HEK293 (cell line): Measurements from ENCODE around the gene DVL1.

Experiments used
- CTCF ChIA-PET: fragments of 350-600 bp; formaldehyde crosslinking; extraction: SDS; loops from one replicate; lab custom pipeline; 2021; ENCODE audit warnings: antibody characterized with exemption; lab: Yijun Ruan, JAX
- POLR2A ChIA-PET: fragments of 300-600 bp; formaldehyde crosslinking; extraction: SDS; loops from one replicate; lab custom pipeline; 2020; ENCODE audit warnings: antibody characterized with exemption, inconsistent platforms; lab: Yijun Ruan, JAX
- H3K27ac ChIP-seq: fragments of 200-500 bp; sonication (Bioruptor generic); 2 replicates; pipeline ENCODE4 v1.5.1; 2014; ENCODE audit warnings: low read depth, low read length, control low read depth, inconsistent platforms; ENCODE audit errors: extremely low read depth
- H3K36me3 ChIP-seq, 2 experiments: fragments of 200-500 bp in 1 of 2; sonication (Bioruptor generic) in 1 of 2; 1 replicate in 1 of 2; 2 replicates in 1 of 2; pipeline ENCODE4 v1.5.1; 2014 to 2017; ENCODE audit warnings: inconsistent platforms in 2 of 2, low read length in 2 of 2; ENCODE audit not compliant: control insufficient read depth in 2 of 2, insufficient read depth in 1 of 2
- H3K4me1 ChIP-seq: fragments of 200-500 bp; sonication (Bioruptor generic); 2 replicates; pipeline ENCODE4 v1.5.1; 2014; ENCODE audit warnings: mild to moderate bottlenecking, low read length, inconsistent platforms; ENCODE audit not compliant: control insufficient read depth, insufficient read depth
- H3K4me3 ChIP-seq: 2 replicates; pipeline ENCODE4 v1.5.1; 2011; ENCODE audit warnings: low read depth, mild to moderate bottlenecking, control low read depth, low read length, moderate library complexity
- H3K9me3 ChIP-seq: fragments of 200-500 bp; sonication (Bioruptor generic); 2 replicates; pipeline ENCODE4 v1.5.1; 2014; ENCODE audit warnings: low read depth, low read length, inconsistent platforms; ENCODE audit not compliant: control insufficient read depth, insufficient read depth
- PRDM2 ChIP-seq: fragments of 450-650 bp; formaldehyde crosslinking; IDR thresholded peaks from 2 replicates; pipeline ENCODE4 v1.5.1; 2016; ENCODE audit warnings: missing biosample characterization, missing genetic modification characterization, borderline replicate concordance
- ZBTB10 ChIP-seq: fragments of 450-650 bp; formaldehyde crosslinking; IDR thresholded peaks from 2 replicates; pipeline ENCODE4 v1.5.1; 2016; ENCODE audit warnings: missing biosample characterization, missing genetic modification characterization
- ZBTB20 ChIP-seq: fragments of 450-650 bp; formaldehyde crosslinking; IDR thresholded peaks from 2 replicates; pipeline ENCODE4 v1.5.1; 2016; ENCODE audit warnings: missing biosample characterization, missing genetic modification characterization
- ZNF18 ChIP-seq: fragments of 450-650 bp; formaldehyde crosslinking; IDR thresholded peaks from 2 replicates; pipeline ENCODE4 v1.5.1; 2016; ENCODE audit warnings: missing biosample characterization, missing genetic modification characterization
- TF ChIP-seq, protein P1 (sequence below): fragments of 450-650 bp; formaldehyde crosslinking; IDR thresholded peaks from 2 replicates; pipeline ENCODE4 v1.5.1; 2016; ENCODE audit warnings: missing biosample characterization, missing genetic modification characterization, borderline replicate concordance
- TF ChIP-seq, protein P2 (sequence below): sonication (generic); formaldehyde crosslinking; IDR thresholded peaks from 2 replicates; pipeline ENCODE4 v1.8.1; 2022; ENCODE audit warnings: mild to moderate bottlenecking, moderate library complexity, missing genetic modification reagents
- TF ChIP-seq, protein P3 (sequence below): fragments of 450-650 bp; formaldehyde crosslinking; IDR thresholded peaks from 2 replicates; pipeline ENCODE4 v1.5.1; 2016; ENCODE audit warnings: missing biosample characterization, missing genetic modification characterization

DVL1 gene

DNA sequence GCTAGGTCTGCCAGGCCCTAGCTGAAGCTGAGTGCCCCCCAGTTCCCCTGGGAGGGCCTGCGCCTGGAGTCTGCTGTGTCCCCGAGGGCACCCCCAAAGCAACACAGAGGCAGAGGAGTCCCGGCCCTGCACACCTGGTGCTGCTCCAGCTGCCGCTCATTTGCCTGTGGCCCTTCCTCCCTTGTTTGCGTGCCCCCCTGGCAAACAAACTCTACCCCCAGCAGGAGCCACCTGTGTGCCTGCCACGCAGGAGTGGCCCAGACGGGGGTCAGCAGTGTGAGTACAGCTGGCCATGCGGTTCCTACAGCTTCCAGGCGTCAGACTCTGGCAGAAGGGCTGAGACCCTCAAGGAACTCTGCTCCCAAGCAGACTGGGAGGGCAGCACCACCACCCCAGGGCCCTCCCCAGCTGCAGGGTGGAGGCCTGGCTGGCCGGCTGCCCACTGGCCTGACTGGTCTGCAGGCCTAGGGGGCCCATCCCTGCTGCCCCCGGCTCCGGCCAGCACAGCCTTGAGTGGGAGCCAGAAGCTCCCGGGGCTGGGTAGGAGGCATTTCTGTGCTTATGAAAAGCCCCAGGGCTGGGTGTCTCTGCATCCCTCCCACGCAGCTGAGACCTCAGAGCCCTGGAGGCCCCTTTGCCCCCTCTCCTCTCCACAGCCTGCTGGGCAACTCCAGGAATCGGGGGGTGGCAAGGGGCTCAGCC lies 18.7 kb downstream of the DVL1 start (continued):
- TF ChIP-seq, protein P1, sequence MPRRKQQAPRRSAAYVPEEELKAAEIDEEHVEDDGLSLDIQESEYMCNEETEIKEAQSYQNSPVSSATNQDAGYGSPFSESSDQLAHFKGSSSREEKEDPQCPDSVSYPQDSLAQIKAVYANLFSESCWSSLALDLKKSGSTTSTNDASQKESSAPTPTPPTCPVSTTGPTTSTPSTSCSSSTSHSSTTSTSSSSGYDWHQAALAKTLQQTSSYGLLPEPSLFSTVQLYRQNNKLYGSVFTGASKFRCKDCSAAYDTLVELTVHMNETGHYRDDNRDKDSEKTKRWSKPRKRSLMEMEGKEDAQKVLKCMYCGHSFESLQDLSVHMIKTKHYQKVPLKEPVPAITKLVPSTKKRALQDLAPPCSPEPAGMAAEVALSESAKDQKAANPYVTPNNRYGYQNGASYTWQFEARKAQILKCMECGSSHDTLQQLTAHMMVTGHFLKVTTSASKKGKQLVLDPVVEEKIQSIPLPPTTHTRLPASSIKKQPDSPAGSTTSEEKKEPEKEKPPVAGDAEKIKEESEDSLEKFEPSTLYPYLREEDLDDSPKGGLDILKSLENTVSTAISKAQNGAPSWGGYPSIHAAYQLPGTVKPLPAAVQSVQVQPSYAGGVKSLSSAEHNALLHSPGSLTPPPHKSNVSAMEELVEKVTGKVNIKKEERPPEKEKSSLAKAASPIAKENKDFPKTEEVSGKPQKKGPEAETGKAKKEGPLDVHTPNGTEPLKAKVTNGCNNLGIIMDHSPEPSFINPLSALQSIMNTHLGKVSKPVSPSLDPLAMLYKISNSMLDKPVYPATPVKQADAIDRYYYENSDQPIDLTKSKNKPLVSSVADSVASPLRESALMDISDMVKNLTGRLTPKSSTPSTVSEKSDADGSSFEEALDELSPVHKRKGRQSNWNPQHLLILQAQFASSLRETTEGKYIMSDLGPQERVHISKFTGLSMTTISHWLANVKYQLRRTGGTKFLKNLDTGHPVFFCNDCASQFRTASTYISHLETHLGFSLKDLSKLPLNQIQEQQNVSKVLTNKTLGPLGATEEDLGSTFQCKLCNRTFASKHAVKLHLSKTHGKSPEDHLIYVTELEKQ (tag by site-specific recombination): no peak

- Histone ChIP-seq H3K4me1 (peaks cover 4% of the 10 kb centered on the region; the same call in 1 of the 2 replicates), H3K36me3 (peaks cover 0 to 29% of the 10 kb centered on the region in 2 experiments; a peak in 1 of 3 replicates), H3K9me3 (no peaks in the 10 kb centered on the region), H3K4me3 (no peak overlapping the region), H3K27ac (no peak overlapping the region)
- TF ChIP-seq ZBTB20 (tag by site-specific recombination) (0 out of 2 replicates have a peak, but pooled peaks have one; percentile 11), ZBTB10 (tag by site-specific recombination) (no peak), PRDM2 (no peak), ZNF18 (tag by site-specific recombination) (no peak)
- TF ChIP-seq, protein P2, sequence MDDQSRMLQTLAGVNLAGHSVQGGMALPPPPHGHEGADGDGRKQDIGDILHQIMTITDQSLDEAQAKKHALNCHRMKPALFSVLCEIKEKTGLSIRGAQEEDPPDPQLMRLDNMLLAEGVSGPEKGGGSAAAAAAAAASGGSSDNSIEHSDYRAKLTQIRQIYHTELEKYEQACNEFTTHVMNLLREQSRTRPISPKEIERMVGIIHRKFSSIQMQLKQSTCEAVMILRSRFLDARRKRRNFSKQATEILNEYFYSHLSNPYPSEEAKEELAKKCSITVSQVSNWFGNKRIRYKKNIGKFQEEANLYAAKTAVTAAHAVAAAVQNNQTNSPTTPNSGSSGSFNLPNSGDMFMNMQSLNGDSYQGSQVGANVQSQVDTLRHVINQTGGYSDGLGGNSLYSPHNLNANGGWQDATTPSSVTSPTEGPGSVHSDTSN (CRISPR knock-in tag): 0 out of 2 replicates have a peak, but pooled peaks have one; percentile 22
- TF ChIP-seq, protein P3, sequence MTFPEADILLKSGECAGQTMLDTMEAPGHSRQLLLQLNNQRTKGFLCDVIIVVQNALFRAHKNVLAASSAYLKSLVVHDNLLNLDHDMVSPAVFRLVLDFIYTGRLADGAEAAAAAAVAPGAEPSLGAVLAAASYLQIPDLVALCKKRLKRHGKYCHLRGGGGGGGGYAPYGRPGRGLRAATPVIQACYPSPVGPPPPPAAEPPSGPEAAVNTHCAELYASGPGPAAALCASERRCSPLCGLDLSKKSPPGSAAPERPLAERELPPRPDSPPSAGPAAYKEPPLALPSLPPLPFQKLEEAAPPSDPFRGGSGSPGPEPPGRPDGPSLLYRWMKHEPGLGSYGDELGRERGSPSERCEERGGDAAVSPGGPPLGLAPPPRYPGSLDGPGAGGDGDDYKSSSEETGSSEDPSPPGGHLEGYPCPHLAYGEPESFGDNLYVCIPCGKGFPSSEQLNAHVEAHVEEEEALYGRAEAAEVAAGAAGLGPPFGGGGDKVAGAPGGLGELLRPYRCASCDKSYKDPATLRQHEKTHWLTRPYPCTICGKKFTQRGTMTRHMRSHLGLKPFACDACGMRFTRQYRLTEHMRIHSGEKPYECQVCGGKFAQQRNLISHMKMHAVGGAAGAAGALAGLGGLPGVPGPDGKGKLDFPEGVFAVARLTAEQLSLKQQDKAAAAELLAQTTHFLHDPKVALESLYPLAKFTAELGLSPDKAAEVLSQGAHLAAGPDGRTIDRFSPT (tag by site-specific recombination): peak; percentile 73
- ChIA-PET POLR2A (interaction anchor here (1.3 kb wide), 1 partner anchor 20 kb away, joined by 3 read pairs; no protein-coding TSS in a partner anchor), CTCF (no interaction called here)
Observed at GRCh38 chr1:1329304-1330210, 19.7 kb downstream of the DVL1 start.
